Upper lobe of left lung (tissue), 6 donors: ENCODE measurements around the gene LNX1. TPM values are rescaled to one million over a fixed set of nuclear protein-coding genes. Genes with fewer than 3 reads are reported as not detected.
"Not testable (repeated sequence)": the region's sequence is repeated elsewhere in the genome, so short reads cannot be mapped to it uniquely, and the experiment has no call there.

Experiments used
- ATAC-seq, 2 donors: fragments of 200-7000 bp; cut with Tn5 transposase; one replicate each; pipeline ENCODE4 v1.9.1; 2022; ENCODE audit warnings: mild to moderate bottlenecking in 2 of 2, moderate library complexity in 2 of 2; ENCODE audit not compliant: low FRiP score in 2 of 2
- DNase-seq, 2 donors: peaks; one replicate each; pipeline ENCODE4 v3.0.0-alpha.2; 2019 to 2020
- H3K27ac ChIP-seq, 4 donors: fragments of 200-600 bp; sonication (generic); one replicate each; pipeline ENCODE4 v1.5.1; 2016 to 2019
- H3K27me3 ChIP-seq, 4 donors: fragments of 200-600 bp; sonication (generic); one replicate each; pipeline ENCODE4 v1.5.1; 2017 to 2019
- H3K36me3 ChIP-seq, 4 donors: fragments of 200-600 bp; sonication (generic); one replicate each; pipeline ENCODE4 v1.5.1; 2016 to 2019
- H3K4me1 ChIP-seq, 4 donors: fragments of 200-600 bp; sonication (generic); one replicate each; pipeline ENCODE4 v1.5.1; 2018 to 2019
- H3K4me3 ChIP-seq, 4 donors: fragments of 200-600 bp; sonication (generic); one replicate each; pipeline ENCODE4 v1.5.1; 2017 to 2019; ENCODE audit warnings: mild to moderate bottlenecking in 2 of 4, moderate library complexity in 1 of 4
- H3K9me3 ChIP-seq, 4 donors: fragments of 200-600 bp; sonication (generic); one replicate each; pipeline ENCODE4 v1.5.1; 2018 to 2019
- EP300 ChIP-seq, 4 donors: sonication (generic); formaldehyde crosslinking; IDR thresholded peaks; one replicate each; pipeline ENCODE4 v1.5.1; 2017; ENCODE audit warnings: antibody characterized with exemption in 4 of 4, control low read depth in 2 of 4
- POLR2A ChIP-seq, 4 donors: fragments of 450-650 bp; IDR thresholded peaks; one replicate each; pipeline ENCODE4 v1.5.1; 2016 to 2017; ENCODE audit warnings: antibody characterized with exemption in 4 of 4, mild to moderate bottlenecking in 2 of 4
- POLR2AphosphoS5 ChIP-seq, 2 donors: sonication (generic); formaldehyde crosslinking; IDR thresholded peaks; one replicate each; pipeline ENCODE4 v1.5.1; 2017; ENCODE audit warnings: antibody characterized with exemption in 2 of 2
- WGBS, 2 donors: methylation state at CpG; one replicate each; pipeline ENCODE4 v1.1.5; 2017 to 2018; 5-methylcytosine and 5-hydroxymethylcytosine counted together
- total RNA-seq, 6 donors: library from RNA; depleted of rRNA in 4 of 6; stranded (reverse); fragments of >200 nt in 4 of 6; gene quantifications; one replicate each; pipeline versions ENCODE4 v1.1.0 to v1.2.1, GENCODE V29; 2016 to 2021
- TF ChIP-seq, protein P1 (sequence below), 6 experiments: fragments of 450-650 bp in 4 of 6; fragments of 200-600 bp in 2 of 6; sonication (generic) in 2 of 6; IDR thresholded peaks; one replicate each; pipeline ENCODE4 v1.5.1; 2016 to 2019; ENCODE audit warnings: antibody characterized with exemption in 6 of 6
- donor health status: DM: no; HTN: no; CAD: no; lungs with moderate emphysema.
- donor health status: DM: no; HTN: yes; CAD: no; lungs with severe emphysema.

Gene LNX1
- total RNA-seq, 6 donors from 2014 or later: 2.7 to 7.3 (median 4.3) TPM

GRCh38 chr4:53421791-53422190, 169.5 kb downstream of the LNX1 start:
- ATAC-seq (no peak), DNase-seq (no peak)
- Histone ChIP-seq H3K4me1 (no peaks in the 10 kb centered on the region), H3K9me3 (no peaks in the 10 kb centered on the region), H3K27me3 (no peaks in the 10 kb centered on the region), H3K27ac (no peak overlapping the region), H3K36me3 (peaks cover 0 to 3% (median 0%) of the 10 kb centered on the region in 4 donors), H3K4me3 (no peak overlapping the region)
- WGBS, 2 donors: 92 to 97% methylated on average over 2 of the region's 2 CpGs
- TF ChIP-seq, protein P1, sequence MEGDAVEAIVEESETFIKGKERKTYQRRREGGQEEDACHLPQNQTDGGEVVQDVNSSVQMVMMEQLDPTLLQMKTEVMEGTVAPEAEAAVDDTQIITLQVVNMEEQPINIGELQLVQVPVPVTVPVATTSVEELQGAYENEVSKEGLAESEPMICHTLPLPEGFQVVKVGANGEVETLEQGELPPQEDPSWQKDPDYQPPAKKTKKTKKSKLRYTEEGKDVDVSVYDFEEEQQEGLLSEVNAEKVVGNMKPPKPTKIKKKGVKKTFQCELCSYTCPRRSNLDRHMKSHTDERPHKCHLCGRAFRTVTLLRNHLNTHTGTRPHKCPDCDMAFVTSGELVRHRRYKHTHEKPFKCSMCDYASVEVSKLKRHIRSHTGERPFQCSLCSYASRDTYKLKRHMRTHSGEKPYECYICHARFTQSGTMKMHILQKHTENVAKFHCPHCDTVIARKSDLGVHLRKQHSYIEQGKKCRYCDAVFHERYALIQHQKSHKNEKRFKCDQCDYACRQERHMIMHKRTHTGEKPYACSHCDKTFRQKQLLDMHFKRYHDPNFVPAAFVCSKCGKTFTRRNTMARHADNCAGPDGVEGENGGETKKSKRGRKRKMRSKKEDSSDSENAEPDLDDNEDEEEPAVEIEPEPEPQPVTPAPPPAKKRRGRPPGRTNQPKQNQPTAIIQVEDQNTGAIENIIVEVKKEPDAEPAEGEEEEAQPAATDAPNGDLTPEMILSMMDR (IDR thresholded peaks at IDR 0.05): no peak
- TF ChIP-seq POLR2A (IDR thresholded peaks at IDR 0.05): no peak
- no peak for TF ChIP-seq EP300 (IDR thresholded peaks at IDR 0.05)
- TF ChIP-seq POLR2AphosphoS5 (IDR thresholded peaks at IDR 0.05): no peak

DNA sequence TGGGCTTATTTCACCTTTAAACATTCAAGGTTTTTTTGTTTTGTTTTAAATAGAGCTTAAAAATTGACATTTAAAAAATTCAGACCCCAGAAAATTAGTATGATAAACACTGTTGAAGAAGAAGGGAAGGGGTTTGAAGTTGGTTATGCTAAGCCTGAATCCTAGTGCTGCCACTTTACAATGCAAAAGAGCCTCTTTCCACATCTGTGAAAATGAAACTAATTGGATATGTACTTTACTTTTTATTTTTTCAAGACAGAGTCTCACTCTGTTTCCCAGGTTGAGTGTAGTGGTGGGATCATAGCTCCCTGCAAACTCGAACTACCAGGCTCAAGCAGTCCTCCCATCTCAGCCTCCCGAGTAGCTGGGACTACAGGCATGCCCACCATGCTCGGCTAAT, 172.1 kb downstream of the LNX1 start:
- no peak for DNase-seq
- Histone ChIP-seq H3K27ac (no peak overlapping the region), H3K36me3 (peaks cover 0 to 8% (median 0%) of the 10 kb centered on the region in 4 donors), H3K4me1 (no peaks in the 10 kb centered on the region), H3K27me3 (no peaks in the 10 kb centered on the region), H3K9me3 (no peaks in the 10 kb centered on the region), H3K4me3 (no peak overlapping the region)
- TF ChIP-seq POLR2A (IDR thresholded peaks at IDR 0.05): no peak
- no peak for TF ChIP-seq EP300 (IDR thresholded peaks at IDR 0.05)
- TF ChIP-seq, protein P1 (IDR thresholded peaks at IDR 0.05): no peak
- ATAC-seq: no peak
- 98 to 100% methylated on average over 3 of the region's 3 CpGs for WGBS, 2 donors

GRCh38 chr4:53409479-53409878, 181.8 kb downstream of the LNX1 start:
- not testable (repeated sequence) for ATAC-seq
- DNase-seq: peak in 1 of 2 donors; percentile 45
- WGBS, 2 donors: 91 to 97% methylated on average over 6 to 11 of the region's 11 CpGs

More at GRCh38 chr4:53409479-53409878, 181.8 kb downstream of the LNX1 start:
- not testable (repeated sequence) for H3K27me3 ChIP-seq, H3K9me3 ChIP-seq, H3K27ac ChIP-seq, H3K4me1 ChIP-seq, H3K4me3 ChIP-seq
- peaks cover 0 to 10% (median 1%) of the 10 kb centered on the region in 4 donors for H3K36me3 ChIP-seq

Other genes with a start within 250 kb of the LNX1 start
- 10 to 100 TPM; 15.2 to 33.5 (median 20.0) TPM for gene SCFD2, start 225.4 kb downstream of the LNX1 start, total RNA-seq
- gene FIP1L1, start 213.8 kb downstream of the LNX1 start, total RNA-seq: 10 to 100 TPM; 30.0 to 67.9 (median 39.7) TPM